Tongue (tissue), 2 donors: ENCODE results near the gene PPP2R5A. TPM values are rescaled to one million over a fixed set of nuclear protein-coding genes. Genes with fewer than 3 reads are reported as not detected.
"Not testable (repeated sequence)": the region's sequence is repeated elsewhere in the genome, so short reads cannot be mapped to it uniquely, and the experiment has no call there.

Source experiments
- DNase-seq: peaks from one replicate; pipeline ENCODE4 v3.0.0-alpha.2; 2015
- total RNA-seq: library from RNA; depleted of rRNA; stranded (reverse); fragments of >200 nt; gene quantifications from one replicate; pipeline ENCODE4 v1.2.3, GENCODE V29; 2014

The PPP2R5A gene
- total RNA-seq, 1 donor from 2014 or later: 65.6 TPM

DNA sequence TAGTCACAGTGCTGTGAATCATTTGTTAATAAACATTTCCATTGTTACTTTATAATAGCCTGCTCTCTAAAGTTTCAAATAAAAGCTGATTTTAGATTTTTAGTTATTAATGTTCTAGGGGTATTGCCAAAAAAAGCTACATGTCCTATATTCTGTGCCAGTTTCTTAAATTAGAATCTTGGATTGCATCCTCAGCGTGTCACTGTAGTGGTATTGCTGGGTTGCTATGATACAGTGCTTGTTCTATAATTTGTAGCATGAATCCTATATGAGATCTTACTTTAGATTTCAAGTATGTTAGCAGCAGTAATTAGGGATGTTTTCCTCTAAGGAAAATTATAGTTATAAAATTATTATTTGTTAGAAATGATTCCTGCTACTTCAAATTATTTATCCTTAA lies 16.4 kb downstream of the PPP2R5A start:
- DNase-seq: peak; percentile 66

DNA sequence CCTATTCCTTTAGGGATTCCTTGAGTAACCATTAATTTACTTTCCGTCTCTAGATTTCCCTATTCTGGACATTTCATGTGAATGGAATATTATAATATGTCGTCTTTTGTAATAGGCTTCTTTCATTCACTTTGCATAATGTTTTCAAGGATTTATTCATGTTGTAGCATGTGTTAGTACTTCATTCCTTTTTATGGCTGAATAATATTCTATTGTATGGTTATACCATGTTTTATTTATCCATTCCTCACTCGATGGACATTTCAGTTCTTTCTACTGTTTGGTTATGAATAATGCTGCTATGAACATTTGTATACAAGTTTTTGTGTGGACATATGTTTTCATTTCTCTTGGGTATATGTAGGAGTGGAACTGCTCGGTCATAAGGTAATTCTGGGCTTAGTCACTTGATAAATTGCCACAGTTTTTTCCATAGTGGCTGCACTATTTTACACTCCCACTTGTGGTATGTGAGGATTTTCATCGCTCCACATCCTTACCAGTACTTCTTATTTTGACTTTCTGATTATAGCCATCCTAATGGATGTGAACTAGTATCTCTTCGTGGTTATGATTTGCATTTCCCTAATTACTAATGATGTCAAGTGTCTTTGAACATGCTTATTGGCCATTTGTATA lies 17.7 kb downstream of the PPP2R5A start:
- no peak for DNase-seq

DNA sequence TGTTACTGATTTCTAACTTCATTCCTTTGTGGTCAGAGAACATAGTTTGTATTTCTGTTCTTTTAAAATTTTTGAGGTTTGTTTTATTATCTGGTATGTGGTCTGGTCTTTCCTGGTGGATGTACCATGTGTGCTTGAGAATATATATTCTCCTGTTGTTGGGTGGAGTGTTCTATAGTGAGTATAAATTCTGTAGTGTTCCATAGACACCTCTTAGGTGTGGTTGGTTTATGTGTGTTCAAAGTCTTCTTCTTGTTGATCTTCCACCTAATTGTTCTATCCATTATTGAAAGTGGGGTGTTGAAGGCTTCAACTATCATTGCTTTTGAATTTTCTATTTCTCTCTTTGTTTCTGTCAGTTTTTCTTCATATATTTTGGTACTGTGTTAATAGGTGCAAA lies 20.1 kb downstream of the PPP2R5A start:
- no peak for DNase-seq

DNA sequence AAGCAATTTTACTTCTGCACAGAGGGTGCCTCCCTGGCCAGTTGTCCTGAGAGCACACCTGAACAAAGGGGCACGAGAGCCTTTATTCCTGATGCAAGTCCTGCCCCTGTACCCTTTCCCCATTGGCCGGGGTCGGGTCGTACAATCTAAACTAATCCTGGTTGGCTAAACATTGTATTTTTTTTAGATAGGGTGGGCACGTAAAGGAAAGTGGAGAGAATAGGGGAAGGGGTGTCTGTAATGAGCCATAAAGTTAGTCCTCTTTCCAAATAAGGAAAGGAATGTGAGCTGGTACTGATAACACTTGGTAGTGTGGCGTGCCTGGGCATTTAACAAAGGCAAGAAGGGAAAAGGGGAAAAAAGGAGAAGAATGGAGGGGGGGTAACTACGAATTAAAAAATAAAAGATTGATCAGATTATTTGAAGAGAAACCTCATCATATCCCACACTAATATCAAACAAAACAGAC lies 20.8 kb downstream of the PPP2R5A start:
- not testable (repeated sequence) for DNase-seq

DNA sequence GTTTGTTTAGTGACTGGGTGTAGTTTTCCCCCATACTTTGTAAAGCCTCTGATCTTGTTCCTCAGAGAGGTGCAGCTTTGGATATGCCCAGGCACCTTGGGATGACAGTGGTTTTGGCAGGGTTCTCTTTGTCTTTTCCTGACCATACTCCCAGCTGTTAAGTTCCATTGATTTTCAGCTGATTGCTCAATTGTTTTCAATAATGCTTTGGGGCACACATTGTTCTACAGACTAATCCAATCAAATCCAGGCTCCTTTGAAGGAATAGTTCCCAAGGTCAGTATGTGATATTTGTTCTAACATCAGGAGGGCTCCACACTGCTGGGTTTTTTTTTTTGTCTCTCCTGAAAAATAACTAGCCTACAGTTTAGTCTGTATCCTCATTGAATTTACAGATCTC lies 24.8 kb downstream of the PPP2R5A start:
- DNase-seq: no peak

DNA sequence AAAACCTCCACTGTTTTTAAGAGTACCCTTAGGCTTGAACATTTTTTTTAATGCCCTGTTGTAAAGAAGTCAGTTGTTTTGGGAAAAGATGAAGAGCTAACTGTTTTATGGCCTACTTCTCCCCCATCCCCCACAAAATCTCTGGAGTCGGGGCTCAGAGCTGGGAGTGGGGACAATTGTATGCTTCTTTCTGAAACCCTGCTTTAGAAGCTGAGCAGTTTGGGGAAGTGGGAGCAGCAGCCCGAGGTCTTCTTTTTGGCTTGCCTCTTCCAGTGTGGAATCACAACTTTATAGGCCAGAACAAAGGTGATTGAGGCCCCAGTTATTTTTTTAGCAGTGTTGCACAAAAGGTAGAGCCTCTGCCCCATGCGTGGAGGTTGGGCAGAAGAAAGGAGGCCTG lies 25.2 kb downstream of the PPP2R5A start:
- no peak for DNase-seq

GRCh38 chr1:212311836-212312497 lies 26.8 kb downstream of the PPP2R5A start:
- no peak for DNase-seq

DNA sequence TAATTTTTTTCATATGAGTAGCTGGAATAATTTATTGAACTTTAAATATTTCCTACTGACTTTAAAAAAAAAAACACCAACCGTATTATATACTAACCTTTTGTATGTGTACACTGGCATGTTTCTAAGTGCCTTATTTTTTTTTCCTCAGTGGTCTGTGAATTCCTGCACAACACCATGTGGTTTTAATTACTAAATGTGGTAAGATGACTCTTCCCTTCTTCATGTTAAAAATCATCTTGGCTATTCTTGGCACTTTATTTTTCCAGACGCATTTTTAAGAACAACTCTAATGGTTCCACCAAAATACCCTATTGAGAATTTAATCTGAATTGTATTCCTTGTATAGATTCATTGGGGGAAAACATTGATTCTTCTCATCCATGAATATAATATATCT lies 28.4 kb downstream of the PPP2R5A start:
- no peak for DNase-seq

DNA sequence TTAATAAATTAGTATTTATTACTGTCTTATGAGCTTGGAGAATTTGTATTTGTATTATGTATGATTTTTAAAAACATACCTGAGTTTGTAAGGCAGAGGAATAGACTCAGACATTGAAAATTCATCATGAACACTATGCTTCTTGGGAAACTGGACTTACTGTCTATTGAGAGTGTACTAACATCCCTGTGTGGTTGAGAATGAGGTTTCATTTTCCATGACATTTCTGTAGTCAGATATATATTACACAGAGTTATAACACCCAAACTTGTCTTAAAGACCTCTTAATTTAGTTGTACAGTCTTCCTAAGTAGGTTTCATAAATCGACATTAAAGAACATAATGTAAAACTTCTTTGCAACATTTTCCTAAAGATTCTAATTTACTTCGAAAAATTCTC lies 30.0 kb downstream of the PPP2R5A start:
- DNase-seq: no peak

- DNase-seq: peak; percentile 9
These were observed 30.7 kb downstream of the PPP2R5A start for GRCh38 chr1:212315907-212316306.

- no peak for DNase-seq
These were observed 32.7 kb downstream of the PPP2R5A start for GRCh38 chr1:212317916-212318315.

GRCh38 chr1:212321031-212321430 lies 35.8 kb downstream of the PPP2R5A start:
- DNase-seq: not testable (repeated sequence)

GRCh38 chr1:212323066-212323465 lies 37.9 kb downstream of the PPP2R5A start:
- DNase-seq: no peak

DNA sequence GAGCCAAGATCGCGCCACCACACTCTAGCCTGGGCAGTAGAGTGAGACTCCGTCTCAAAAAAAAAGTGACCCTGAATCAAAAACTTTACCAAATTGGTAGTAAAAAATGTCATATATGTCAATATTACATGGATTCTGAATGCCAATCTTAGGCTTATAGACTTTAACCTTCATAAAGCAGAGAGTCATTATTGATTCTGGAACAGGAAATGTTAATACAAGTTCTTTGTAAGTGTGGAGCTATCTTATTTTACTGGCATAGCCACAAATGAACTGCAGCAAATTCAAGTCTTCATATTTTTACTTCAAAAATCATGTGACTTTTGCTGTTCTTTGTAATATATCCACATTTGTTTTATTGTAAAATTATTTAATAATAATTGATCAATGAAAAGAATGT lies 41.3 kb downstream of the PPP2R5A start:
- DNase-seq: no peak

DNA sequence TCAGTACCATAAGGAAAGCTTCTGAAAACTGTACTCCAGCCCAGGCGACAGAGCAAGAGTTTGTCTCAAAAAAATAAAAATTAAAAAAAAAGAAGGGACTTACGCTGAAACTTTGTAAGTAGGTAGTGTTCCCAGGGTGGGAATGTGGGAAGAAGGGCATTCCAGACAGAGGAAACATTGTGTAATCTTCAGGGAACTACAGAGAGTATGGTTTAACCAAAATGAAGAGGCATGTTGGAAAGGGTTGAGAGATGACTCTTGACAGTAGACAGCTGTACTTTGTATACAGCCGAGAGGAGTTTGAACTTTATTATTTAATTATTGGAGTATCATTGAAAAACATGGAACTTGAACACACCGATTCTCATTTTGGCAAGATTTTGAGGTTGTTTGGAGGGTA lies 43.0 kb downstream of the PPP2R5A start:
- DNase-seq: no peak

DNA sequence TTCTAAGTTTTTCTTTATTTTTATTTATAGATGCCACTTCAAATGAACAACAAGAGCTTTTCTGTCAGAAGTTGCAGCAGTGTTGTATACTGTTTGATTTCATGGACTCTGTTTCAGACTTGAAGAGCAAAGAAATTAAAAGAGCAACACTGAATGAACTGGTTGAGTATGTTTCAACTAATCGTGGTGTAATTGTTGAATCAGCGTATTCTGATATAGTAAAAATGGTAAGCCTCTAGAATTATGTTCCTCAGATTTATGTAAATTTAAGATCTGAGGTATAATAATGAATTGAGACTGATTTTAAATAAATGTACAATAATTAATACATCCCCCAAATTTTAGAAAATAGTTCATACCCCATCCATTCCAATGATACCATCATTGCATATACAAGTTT lies 43.9 kb downstream of the PPP2R5A start:
- no peak for DNase-seq

DNA sequence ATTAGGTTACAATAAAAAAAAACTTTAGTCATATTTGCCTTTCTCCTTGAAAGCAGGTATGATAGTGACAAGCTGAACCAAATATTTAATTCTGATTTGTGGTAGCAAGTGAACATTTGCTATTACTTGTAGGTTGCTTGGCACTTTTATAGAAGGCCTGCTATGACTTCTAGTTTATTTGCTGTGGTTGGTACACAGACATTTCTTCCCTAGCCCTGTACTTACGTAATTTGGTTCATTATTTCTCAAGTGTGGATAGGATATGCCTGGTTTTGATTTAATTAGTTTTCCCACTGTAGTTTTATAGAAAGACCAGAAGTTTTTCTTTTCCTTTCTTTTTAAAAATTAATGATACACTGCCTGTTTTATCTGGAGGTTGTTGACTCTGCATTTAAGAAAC lies 55.9 kb downstream of the PPP2R5A start:
- no peak for DNase-seq

GRCh38 chr1:212344905-212345304 lies 59.7 kb downstream of the PPP2R5A start:
- no peak for DNase-seq

DNA sequence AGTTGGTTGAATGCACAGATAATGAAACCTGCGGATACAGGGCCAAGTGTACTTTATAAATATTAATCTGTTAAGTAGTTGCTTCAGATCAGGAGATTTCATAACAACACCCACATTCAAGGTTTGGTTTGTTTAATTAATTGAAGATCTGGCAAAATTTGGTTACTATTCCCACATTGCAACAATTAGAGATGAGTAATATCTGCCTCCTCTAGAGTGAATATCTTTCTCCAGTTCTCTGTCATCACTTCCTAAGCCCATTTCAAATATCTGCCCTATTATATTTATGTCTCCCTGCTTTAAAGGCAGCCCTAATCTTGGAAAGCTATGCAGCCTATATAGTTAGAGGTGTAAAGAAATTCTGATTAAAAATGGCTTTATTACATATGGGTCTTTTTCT lies 61.4 kb downstream of the PPP2R5A start:
- no peak for DNase-seq

DNA sequence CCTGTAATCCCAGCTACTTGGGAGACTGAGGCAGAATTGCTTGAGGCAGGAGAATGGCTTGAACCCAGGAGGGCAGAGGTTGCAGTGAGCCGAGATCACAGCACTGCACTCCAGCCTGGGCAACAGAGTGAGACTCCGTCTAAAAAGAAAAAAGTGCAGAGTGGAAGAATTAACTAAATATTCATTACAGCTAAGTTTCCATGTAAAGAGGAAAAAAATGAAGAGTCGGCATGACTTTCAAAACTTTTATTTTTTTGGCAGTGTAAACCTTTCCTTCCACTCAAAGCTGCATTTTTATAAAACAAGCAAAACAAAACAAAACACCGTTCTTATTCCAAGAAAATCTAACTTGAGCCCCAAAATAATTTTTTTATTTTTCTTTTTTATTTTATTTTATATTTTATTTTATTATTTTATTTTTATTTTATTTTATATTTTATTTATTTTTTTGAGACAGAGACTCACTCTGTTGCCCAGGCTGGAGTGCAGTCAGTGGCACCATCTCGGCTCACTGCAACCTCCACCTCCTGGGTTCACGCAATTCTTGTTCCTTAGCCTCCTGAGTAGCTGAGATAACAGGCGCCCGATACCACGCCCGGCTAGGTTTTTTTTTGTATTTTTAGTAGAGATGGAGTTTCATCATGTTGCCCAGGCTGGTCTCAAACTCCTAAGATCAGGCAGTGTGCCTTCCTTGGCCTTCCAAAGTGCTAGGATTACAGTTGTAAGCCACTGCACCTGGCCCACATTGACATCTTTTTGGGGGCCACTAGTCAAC lies 66.6 kb downstream of the PPP2R5A start:
- DNase-seq: no peak

GRCh38 chr1:212353181-212353580 lies 68.0 kb downstream of the PPP2R5A start:
- DNase-seq: no peak

GRCh38 chr1:212354464-212354863 lies 69.3 kb downstream of the PPP2R5A start:
- no peak for DNase-seq

GRCh38 chr1:212355230-212355969 lies 70.2 kb downstream of the PPP2R5A start:
- DNase-seq: no peak
